ENCODE data around the gene ALDH9A1.
"Not testable (repeated sequence)": the region's sequence is repeated elsewhere in the genome, so short reads cannot be mapped to it uniquely, and the experiment has no call there.

The ALDH9A1 gene

DNA sequence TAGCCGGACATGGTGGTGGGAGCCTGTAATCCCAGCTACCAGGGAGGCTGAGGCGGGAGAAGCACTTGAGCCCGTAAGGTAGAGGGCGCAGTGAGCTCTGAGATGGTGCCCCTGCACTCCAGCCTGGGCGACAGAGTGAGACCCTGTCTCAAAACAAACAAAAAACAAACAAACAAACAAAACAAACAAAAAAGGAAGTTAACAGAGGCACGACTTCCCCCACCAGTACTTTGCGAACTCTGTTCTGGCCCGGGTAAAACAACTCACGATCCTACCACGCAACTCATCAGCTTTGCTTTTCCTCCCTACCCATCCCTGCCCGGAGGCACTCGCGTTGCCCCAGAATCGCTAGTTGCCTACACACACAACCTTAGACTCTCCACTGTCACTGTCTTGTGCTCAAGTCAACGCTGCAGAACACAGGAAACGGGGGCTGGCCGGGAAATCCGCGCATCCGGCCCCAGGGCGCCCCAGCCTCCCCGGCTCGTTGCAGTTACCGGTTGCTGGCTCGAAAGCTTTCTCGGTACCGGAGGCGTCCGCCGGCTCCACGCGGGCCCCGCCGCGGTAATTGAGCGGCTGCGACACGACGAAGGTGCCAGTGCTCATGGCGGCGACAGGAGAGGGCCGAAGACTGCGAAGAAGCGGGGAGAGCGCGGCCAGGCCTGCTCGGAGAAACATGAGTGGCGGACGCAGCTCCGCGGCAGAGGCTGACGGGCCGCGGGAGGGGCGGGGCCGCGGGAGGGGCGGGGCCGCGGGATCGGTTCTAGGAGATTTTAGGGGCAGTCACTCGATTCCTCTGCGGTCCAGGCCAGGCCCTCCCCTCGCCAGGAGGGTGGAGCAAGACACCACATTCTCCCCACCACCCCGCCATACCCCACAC lies at the start of gene ALDH9A1:
TSS of gene ALDH9A1 (minus strand) at position 682 of the 880 bp plus-strand sequence. CDS start at position 678, 4 bp downstream.
- peak; percentile 61 to 72 for DNase-seq (ENCODE audit: low read depth in 2 of 2, low spot score in 1 of 2)

DNA sequence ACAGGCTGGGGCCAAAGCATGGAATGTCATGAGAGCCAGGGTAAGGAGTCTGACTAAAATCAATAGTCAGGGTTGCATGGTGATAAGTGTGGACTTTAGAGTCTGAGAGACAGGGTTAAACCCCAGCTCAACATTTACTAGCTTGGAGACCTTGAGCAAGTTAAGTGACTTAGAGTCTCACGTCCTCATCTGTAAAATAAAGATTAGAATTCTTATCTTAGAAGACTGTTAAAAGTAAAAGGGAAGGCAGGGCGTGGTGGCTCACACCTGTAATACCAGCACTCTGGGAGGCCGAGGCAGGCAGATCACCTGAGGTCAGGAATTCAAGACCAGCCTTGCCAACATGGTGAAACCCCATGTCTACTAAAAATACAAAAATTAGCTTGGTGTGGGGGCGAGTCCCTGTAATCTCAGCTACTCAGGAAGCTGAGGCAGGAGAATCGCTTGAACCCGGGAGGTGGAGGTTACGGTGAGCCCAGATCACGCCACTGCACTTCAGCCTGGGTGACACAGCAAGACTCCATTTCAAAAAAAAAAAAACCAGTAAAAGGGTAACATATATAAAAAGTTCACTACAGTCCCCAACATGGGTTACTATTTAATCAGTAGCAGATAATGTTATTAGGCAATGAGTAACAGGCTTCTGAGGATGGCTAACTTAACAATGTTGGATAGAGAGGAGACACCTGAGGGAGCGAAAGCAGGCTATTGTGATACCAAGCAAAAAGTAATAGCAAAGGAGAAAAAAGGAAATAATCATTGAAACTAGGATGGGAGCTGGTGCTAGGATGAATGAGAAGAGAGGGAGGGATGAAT lies 49.5 kb upstream of the ALDH9A1 start:
- no peak for DNase-seq (ENCODE audit: low read depth in 2 of 2, low spot score in 1 of 2)

GRCh38 chr1:165744913-165745312 lies 46.6 kb upstream of the ALDH9A1 start:
- DNase-seq (ENCODE audit: low read depth in 2 of 2, low spot score in 1 of 2) = not testable (repeated sequence)

DNA sequence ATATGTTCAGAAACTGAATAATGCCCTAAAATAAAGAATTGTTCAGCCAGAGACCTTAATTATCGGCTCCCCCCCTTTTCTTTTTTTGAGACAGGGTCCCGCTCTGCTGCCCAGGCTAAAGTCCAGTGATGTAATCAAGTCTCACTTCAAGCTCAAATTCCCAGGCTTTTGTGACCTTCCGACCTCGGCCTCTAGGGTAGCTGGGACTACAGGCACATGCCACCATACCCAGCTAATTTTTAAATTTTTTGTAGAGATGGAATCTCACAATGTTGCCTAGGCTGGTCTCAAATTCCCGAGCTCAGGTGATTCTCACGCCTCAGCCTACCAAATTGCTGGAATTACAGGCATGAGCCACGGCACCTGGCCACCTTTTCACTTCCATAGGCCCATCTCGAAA lies 43.8 kb upstream of the ALDH9A1 start:
- DNase-seq (ENCODE audit: low read depth in 2 of 2, low spot score in 1 of 2) = no peak

- DNase-seq (ENCODE audit: low read depth in 2 of 2, low spot score in 1 of 2) = no peak
Observed at GRCh38 chr1:165738794-165739193, 40.4 kb upstream of the ALDH9A1 start.

DNA sequence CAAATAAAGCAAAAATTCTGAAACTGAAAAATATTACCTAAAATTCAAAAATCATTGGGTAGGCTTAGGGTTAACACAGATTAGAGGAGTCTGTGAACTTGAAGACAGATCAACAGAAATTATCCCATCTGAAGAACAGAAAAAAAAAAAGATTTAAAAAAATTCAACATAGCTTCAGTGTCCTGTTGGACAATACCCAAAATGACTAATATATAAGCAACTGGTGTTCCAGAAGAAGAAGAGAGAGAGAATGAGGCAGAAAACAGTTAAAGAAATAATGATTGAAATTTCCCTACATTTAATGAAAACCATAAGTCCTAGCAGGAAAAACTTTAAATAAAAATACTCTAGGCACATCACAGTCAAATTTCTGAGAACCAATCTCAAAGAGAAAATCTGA lies 38.8 kb upstream of the ALDH9A1 start:
- no peak for DNase-seq (ENCODE audit: low read depth in 2 of 2, low spot score in 1 of 2)

DNA sequence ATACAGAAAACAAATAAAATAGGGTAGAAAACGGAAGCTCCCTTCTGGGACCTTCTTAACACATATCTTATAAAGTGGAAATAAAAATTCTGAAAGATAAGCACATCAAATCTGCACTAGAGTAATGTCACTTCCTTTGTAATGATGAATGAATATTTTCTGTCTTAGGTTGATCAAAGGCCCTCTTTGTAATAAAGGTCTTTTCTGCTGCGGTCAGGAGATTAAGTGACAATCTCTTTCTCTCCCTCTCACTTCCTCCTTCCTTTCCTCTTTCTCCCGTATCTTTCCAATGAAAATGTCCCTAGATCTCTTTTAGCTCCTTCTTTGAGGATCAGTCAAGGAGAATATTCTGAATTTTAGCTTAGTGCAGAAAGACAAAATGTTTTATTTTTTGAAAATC lies 36.5 kb upstream of the ALDH9A1 start:
- no peak for DNase-seq (ENCODE audit: low read depth in 2 of 2, low spot score in 1 of 2)

DNA sequence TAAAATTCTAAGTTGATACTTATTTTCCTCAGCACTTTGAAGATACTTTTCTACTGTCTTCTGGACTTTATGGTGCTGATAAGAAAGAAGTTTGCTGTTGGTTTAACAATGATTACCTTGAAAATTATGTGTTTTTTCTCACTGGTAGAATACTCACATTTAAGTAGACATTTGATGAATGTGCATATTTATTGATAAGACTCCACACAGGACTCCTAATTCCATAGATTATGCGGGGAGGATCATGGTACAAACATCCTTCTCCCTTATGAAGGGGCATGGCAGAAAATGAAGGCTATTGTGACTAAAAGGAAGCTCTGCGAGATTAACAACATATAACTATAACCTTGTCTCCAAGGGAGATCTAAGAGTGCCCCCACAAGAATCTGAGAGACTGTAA lies 28.5 kb upstream of the ALDH9A1 start:
- DNase-seq (ENCODE audit: low read depth in 2 of 2, low spot score in 1 of 2) = no peak

- no peak for DNase-seq (ENCODE audit: low read depth in 2 of 2, low spot score in 1 of 2)
Observed at GRCh38 chr1:165726169-165726568, 27.8 kb upstream of the ALDH9A1 start.

DNA sequence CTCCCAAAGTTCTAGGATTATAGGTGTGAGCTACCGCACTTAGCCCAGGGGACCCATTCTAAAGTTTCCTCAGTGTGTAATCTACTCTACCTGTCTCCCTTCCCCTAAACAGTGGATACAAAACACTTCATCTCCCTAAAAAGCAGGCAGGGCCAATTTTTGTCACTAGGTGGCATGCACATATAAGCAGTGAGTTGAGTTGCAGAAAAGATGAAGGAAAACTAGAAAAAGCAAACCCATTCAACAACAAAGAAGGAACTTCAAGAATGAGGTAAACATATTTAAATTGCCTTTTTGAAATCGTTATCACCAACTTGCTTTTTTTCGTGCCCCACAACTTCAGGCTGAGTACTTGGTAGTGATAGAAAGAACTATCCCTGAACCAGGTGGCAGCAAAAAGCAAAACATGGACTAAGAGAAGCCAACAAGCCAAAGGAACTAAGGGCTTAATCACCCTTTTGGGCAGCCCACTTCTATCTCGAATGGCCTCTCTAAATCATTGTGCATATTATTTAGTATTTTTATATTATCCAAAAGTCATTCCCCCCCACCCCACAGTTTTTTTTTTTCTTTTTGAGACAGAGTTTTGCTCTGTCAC lies 19.7 kb upstream of the ALDH9A1 start:
- DNase-seq (ENCODE audit: low read depth in 2 of 2, low spot score in 1 of 2) = no peak

DNA sequence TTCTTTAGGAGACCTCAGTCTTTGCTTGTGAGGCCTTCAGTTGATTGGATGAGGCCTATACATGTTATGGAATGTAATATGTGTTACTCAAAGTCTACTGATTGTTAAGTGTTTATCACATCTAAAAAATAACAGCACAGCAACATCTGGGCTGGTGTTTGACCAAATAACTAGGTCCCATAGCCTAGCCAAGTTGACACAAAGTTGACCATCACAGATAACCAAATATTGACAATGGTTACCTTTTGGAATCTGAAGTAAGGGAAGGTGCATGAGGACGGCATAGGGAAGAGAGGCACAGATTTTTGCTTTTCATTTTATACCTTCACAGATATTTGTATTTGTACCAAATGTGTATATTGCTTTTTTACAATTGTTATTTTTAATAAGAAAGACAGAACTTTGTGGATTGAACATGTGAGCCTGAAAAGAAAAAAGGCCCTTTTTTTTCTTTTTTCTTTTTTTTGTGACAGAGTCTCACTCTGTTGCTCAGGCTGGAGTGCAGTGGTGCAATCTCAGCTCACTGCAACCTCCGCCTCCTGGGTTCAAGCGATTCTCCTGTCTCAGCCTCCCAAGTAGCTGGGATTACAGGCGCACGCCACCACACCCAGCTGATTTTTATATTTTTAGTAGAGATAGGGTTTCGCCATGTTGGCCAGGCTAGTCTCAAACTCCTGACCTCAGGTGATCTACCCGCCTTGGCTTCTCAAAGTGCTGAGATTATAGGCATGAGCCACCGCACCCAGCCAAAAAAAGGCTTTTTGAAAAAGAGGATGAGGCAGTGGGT lies 18.1 kb upstream of the ALDH9A1 start:
- DNase-seq (ENCODE audit: low read depth in 2 of 2, low spot score in 1 of 2) = not testable (repeated sequence)

DNA sequence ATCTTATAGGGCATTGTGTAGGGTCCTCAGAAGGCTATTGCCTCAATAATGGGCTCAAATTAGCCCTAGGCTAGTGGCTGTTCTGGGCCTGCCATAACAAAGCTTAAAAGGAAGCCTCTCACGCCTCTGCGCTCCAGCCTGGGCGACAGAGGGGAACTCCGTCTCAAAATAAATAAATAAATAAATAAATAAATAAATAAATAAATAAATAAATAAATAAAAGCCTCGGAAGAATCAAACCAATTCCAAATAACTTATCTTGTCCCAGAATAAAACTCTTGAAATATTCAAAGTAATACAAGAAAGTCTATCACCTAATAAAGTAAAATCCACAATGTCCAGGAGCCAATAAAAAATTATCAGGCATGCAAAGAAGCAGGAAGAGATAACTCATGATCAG lies 14.4 kb upstream of the ALDH9A1 start:
- no peak for DNase-seq (ENCODE audit: low read depth in 2 of 2, low spot score in 1 of 2)

GRCh38 chr1:165707984-165708706 lies 9.8 kb upstream of the ALDH9A1 start:
- no peak for DNase-seq (ENCODE audit: low read depth in 2 of 2, low spot score in 1 of 2)

DNA sequence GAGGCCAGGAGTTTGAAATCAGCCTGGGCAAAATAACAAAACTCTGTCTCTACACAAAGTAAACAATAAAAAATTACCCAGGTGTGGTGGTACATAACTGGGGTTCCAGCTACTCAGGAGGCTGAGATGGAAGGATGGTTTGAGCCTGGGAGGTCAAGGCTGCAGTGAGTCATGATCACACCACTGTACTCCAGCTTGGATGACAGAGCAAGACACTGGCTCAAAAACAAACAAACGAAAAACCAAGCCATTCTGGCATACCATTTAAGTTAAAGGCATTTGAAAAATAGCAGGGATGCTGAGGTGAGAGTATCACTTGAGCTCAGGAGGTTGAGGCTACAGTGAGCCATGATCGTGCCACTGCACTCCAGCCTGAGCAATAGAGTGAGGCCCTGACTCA lies 5.3 kb upstream of the ALDH9A1 start:
- DNase-seq (ENCODE audit: low read depth in 2 of 2, low spot score in 1 of 2) = no peak

DNA sequence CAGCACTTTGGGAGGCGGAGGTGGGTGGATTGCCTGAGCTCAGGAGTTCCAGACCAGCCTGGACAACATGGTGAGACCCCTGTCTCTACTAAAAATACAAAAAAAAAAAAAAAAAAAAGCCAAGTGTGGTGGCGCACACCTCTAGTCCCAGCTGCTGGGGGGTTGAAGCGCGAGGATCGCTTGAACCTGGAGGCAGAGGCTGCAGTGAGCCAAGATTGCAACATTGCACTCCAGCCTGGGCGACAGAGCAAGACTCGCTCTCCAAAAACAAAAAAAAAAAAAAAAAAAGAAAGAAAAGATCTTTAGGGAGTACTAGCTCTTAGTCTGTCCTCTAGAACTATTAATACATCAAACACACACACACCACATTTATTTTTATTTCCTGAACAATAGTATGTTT lies 3.6 kb upstream of the ALDH9A1 start:
- DNase-seq (ENCODE audit: low read depth in 2 of 2, low spot score in 1 of 2) = not testable (repeated sequence)

- DNase-seq (ENCODE audit: low read depth in 2 of 2, low spot score in 1 of 2) = no peak
Observed at GRCh38 chr1:165699577-165699976, 1.2 kb upstream of the ALDH9A1 start.

GRCh38 chr1:165698761-165699052 lies 345 bp upstream of the ALDH9A1 start:
- DNase-seq (ENCODE audit: low read depth in 2 of 2, low spot score in 1 of 2) = no peak

- DNase-seq (ENCODE audit: low read depth in 2 of 2, low spot score in 1 of 2) = no peak
Observed at GRCh38 chr1:165697491-165697880, 876 bp downstream of the ALDH9A1 start.

DNA sequence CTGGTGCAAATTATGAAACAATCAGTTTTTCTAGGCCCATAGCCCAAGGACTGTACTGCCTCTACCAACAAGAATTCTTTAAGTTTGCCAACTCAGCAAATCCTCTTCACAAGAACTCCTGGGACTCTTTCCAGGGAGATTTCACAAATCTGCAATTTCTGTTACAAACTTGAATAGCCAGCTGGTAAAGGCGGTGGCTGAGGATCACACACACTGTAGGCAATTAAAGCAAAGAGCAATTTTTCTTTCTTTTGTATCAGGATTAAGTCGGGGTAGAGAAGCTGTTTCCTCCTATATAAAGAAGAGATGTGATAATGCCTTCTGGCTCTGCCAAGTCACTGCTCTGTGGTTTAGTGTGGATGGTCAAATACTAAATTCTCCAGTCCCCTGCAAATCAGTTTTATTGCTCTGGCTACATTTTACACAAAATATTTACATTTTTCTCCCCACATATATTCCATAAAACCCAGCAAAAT lies 1.7 kb downstream of the ALDH9A1 start:
- DNase-seq (ENCODE audit: low read depth in 2 of 2, low spot score in 1 of 2) = no peak

- no peak for DNase-seq (ENCODE audit: low read depth in 2 of 2, low spot score in 1 of 2)
Observed at GRCh38 chr1:165695031-165695430, 3.3 kb downstream of the ALDH9A1 start.

Measured in stimulated activated CD8-positive, alpha-beta memory T cell treated with anti-CD3 and anti-CD28 coated beads, Interleukin-4, amount 100 ng/mL, for 4 hours (primary cell).